A549 (cell line): ENCODE data around the gene DHX57. TPM values are rescaled to one million over a fixed set of nuclear protein-coding genes. Genes with fewer than 3 reads are reported as not detected.

Experiments
- ATAC-seq, 2 experiments: fragments of 200-7000 bp in 1 of 2; fragments of >200 bp in 1 of 2; cut with Nextera tagmentation in 1 of 2; cut with Tn5 transposase in 1 of 2; 3 replicates each; pipeline versions ENCODE4 v1.8.0 to v1.9.1; 2018 to 2020; ENCODE audit warnings: mild to moderate bottlenecking in 1 of 2, moderate library complexity in 1 of 2
- CTCF ChIA-PET: fragments of 300-600 bp; sonication (Branson Sonifier 250); formaldehyde crosslinking; extraction: SDS; loops from one replicate; lab custom pipeline; 2021; ENCODE audit warnings: antibody characterized with exemption, inconsistent platforms; lab: Yijun Ruan, JAX
- POLR2A ChIA-PET: fragments of 350-600 bp; formaldehyde crosslinking; extraction: SDS; loops from one replicate; lab custom pipeline; 2021; ENCODE audit warnings: antibody characterized with exemption, inconsistent platforms; lab: Yijun Ruan, JAX
- DNase-seq, 2 experiments: peaks; one replicate each; pipeline versions ENCODE4 v3.0.0 to v3.0.0-alpha.2; 2011 to 2016; ENCODE audit warnings: low read depth in 1 of 2, low spot score in 1 of 2
- FAIRE-seq: peaks from 2 replicates; lab custom pipeline; 2011; peaks lifted over from hg19 to GRCh38; lab: Jason Lieb, UNC
- H3K27ac ChIP-seq, 2 experiments: fragments of >200 bp; sonication (Bioruptor Twin); formaldehyde crosslinking; 3 replicates each; pipeline ENCODE4 v1.5.1; 2016 to 2017
- H3K4me1 ChIP-seq: fragments of >200 bp; sonication (Bioruptor Twin); formaldehyde crosslinking; 3 replicates; pipeline ENCODE4 v1.6.1; 2016
- H3K4me2 ChIP-seq: fragments of >200 bp; sonication (Bioruptor Twin); formaldehyde crosslinking; 3 replicates; pipeline ENCODE4 v1.6.1; 2016
- H3K4me3 ChIP-seq: fragments of >200 bp; sonication (Bioruptor Twin); formaldehyde crosslinking; 3 replicates; pipeline ENCODE4 v1.5.1; 2016
- H3K9me3 ChIP-seq: fragments of >200 bp; sonication (Bioruptor Twin); formaldehyde crosslinking; 3 replicates; pipeline ENCODE4 v1.6.1; 2016
- EHMT2 ChIP-seq: fragments of 200-600 bp; sonication (generic); IDR thresholded peaks from 2 replicates; pipeline ENCODE4 v1.6.1; 2016; ENCODE audit warnings: antibody characterized with exemption, low read depth, mild to moderate bottlenecking, moderate library complexity
- EP300 ChIP-seq, 2 experiments: fragments of >200 bp; sonication (Bioruptor Twin); formaldehyde crosslinking; IDR thresholded peaks; 2 replicates in 1 of 2; 3 replicates in 1 of 2; pipeline ENCODE4 v1.6.1; 2016 to 2017
- GATA3 ChIP-seq: IDR thresholded peaks from 2 replicates; pipeline ENCODE4 v1.6.1; 2012; ENCODE audit warnings: borderline replicate concordance
- HEYL ChIP-seq: fragments of 250-450 bp; sonication (Bioruptor Pico); IDR thresholded peaks from 2 replicates; pipeline ENCODE4 v1.8.0; 2021; ENCODE audit warnings: mild to moderate bottlenecking, moderate library complexity
- KDM1A ChIP-seq: fragments of 200-600 bp; sonication (generic); IDR thresholded peaks from 2 replicates; pipeline ENCODE4 v1.6.1; 2016; ENCODE audit warnings: low read depth, mild to moderate bottlenecking
- KDM5A ChIP-seq: fragments of 200-600 bp; sonication (generic); IDR thresholded peaks from 2 replicates; pipeline ENCODE4 v1.6.1; 2016; ENCODE audit warnings: antibody characterized with exemption, mild to moderate bottlenecking
- MAFK ChIP-seq: fragments of 450-650 bp; IDR thresholded peaks from 2 replicates; pipeline ENCODE4 v1.6.1; 2014; ENCODE audit not compliant: partially characterized antibody
- MAZ ChIP-seq: fragments of 150-350 bp; IDR thresholded peaks from 2 replicates; pipeline ENCODE4 v1.6.1; 2014; ENCODE audit warnings: antibody characterized with exemption, low read depth, low read length, borderline replicate concordance
- NFE2L2 ChIP-seq: fragments of 150-350 bp; conservative IDR thresholded peaks from 2 replicates; pipeline ENCODE4 v1.6.1; 2014; ENCODE audit warnings: low read length
- NPAS2 ChIP-seq: fragments of 250-450 bp; sonication (Bioruptor Pico); IDR thresholded peaks from 2 replicates; pipeline ENCODE4 v1.8.0; 2022; ENCODE audit warnings: mild to moderate bottlenecking, moderate library complexity, borderline replicate concordance
- NR3C1 ChIP-seq: fragments of >200 bp; sonication (Bioruptor Twin); formaldehyde crosslinking; IDR thresholded peaks from 3 replicates; pipeline ENCODE4 v1.6.1; 2017
- POLR2A ChIP-seq: IDR thresholded peaks from 2 replicates; pipeline ENCODE4 v1.6.1; 2012; ENCODE audit warnings: mild to moderate bottlenecking, low read length
- RAD21 ChIP-seq, 2 experiments: fragments of >200 bp in 1 of 2; sonication (Bioruptor Twin) in 1 of 2; formaldehyde crosslinking in 1 of 2; IDR thresholded peaks in 1 of 2; conservative IDR thresholded peaks in 1 of 2; 2 replicates in 1 of 2; 3 replicates in 1 of 2; pipeline ENCODE4 v1.6.1; 2012 to 2018; ENCODE audit warnings: inconsistent platforms in 1 of 2
- RFX5 ChIP-seq: fragments of 450-650 bp; IDR thresholded peaks from 2 replicates; pipeline ENCODE4 v1.7.1; 2014; ENCODE audit warnings: antibody characterized with exemption, mild to moderate bottlenecking, moderate library complexity
- TFCP2L1 ChIP-seq: fragments of 250-450 bp; sonication (Bioruptor Pico); IDR thresholded peaks from 2 replicates; pipeline ENCODE4 v1.5.0; 2021; ENCODE audit warnings: mild to moderate bottlenecking
- TP53 ChIP-seq: fragments of 250-450 bp; sonication (Bioruptor Pico); IDR thresholded peaks from 2 replicates; pipeline ENCODE4 v1.5.0; 2021; ENCODE audit warnings: mild to moderate bottlenecking, moderate library complexity
- ZC3H11A ChIP-seq: fragments of 450-650 bp; IDR thresholded peaks from 2 replicates; pipeline ENCODE4 v1.6.1; 2014; ENCODE audit warnings: antibody characterized with exemption, mild to moderate bottlenecking
- WGBS: methylation state at CpG from one replicate; pipeline ENCODE4 v1.1.6; 2017; ENCODE audit errors: missing lambda C conversion rate; 5-methylcytosine and 5-hydroxymethylcytosine counted together
- polyA plus RNA-seq, 4 experiments: library from polyadenylated mRNA; depleted of rRNA in 3 of 4; stranded (reverse); fragments of >200 nt; fragmentation: RNase III in 1 of 4; extraction: RNeasy Plus Mini Kit Qiagen cat#74134 plus additional on column Dnase treatment in 1 of 4; gene quantifications; 2 replicates in 3 of 4; 3 replicates in 1 of 4; pipeline ENCODE4 v1.2.3, GENCODE V29; 2011 to 2017
- TF ChIP-seq, protein P1 (sequence below): IDR thresholded peaks from 2 replicates; pipeline ENCODE4 v1.6.1; 2012
- TF ChIP-seq, protein P2 (sequence below): fragments of 450-650 bp; IDR thresholded peaks from 2 replicates; pipeline ENCODE4 v1.6.1; 2014; ENCODE audit warnings: antibody characterized with exemption
- TF ChIP-seq, protein P3 (sequence below): fragments of 200-600 bp; sonication (generic); IDR thresholded peaks from 2 replicates; pipeline ENCODE4 v1.6.1; 2016; ENCODE audit warnings: antibody characterized with exemption, mild to moderate bottlenecking, moderate library complexity

The DHX57 gene
- polyA plus RNA-seq, 2 of the 4 experiments (the other 2 are of a cell fraction): 20.6 to 31.8 TPM

GRCh38 chr2:38794235-38794946 is 81.3 kb downstream of the DHX57 start:
- Histone ChIP-seq H3K4me3 (no peak overlapping the region), H3K4me1 (peaks cover 28% of the 10 kb centered on the region), H3K27ac (0 out of 6 replicates have a peak overlapping the region, but pooled peaks of 1 of the 2 experiments have one; percentile 10)
- WGBS: 57% methylated on average over 7 of the region's 7 CpGs
- TF ChIP-seq KDM5A (no peak), KDM1A (no peak), NPAS2 (CRISPR knock-in tag) (no peak), EHMT2 (no peak), POLR2A (no peak), RAD21 (conservative IDR thresholded peaks at IDR 0.05 in 1 of 2, IDR thresholded peaks at IDR 0.05 in 1 of 2) (no peak), ZC3H11A (no peak), HEYL (CRISPR knock-in tag) (no peak), NFE2L2 (no peak), RFX5 (no peak), EP300 (IDR thresholded peaks at IDR 0.05) (no peak), TP53 (CRISPR knock-in tag) (no peak), MAZ (no peak), GATA3 (no peak), NR3C1 (no peak)
- TF ChIP-seq, protein P1, sequence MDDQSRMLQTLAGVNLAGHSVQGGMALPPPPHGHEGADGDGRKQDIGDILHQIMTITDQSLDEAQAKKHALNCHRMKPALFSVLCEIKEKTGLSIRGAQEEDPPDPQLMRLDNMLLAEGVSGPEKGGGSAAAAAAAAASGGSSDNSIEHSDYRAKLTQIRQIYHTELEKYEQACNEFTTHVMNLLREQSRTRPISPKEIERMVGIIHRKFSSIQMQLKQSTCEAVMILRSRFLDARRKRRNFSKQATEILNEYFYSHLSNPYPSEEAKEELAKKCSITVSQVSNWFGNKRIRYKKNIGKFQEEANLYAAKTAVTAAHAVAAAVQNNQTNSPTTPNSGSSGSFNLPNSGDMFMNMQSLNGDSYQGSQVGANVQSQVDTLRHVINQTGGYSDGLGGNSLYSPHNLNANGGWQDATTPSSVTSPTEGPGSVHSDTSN: no peak
- TF ChIP-seq, protein P2, sequence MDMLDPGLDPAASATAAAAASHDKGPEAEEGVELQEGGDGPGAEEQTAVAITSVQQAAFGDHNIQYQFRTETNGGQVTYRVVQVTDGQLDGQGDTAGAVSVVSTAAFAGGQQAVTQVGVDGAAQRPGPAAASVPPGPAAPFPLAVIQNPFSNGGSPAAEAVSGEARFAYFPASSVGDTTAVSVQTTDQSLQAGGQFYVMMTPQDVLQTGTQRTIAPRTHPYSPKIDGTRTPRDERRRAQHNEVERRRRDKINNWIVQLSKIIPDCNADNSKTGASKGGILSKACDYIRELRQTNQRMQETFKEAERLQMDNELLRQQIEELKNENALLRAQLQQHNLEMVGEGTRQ: no peak
- TF ChIP-seq, protein P3, sequence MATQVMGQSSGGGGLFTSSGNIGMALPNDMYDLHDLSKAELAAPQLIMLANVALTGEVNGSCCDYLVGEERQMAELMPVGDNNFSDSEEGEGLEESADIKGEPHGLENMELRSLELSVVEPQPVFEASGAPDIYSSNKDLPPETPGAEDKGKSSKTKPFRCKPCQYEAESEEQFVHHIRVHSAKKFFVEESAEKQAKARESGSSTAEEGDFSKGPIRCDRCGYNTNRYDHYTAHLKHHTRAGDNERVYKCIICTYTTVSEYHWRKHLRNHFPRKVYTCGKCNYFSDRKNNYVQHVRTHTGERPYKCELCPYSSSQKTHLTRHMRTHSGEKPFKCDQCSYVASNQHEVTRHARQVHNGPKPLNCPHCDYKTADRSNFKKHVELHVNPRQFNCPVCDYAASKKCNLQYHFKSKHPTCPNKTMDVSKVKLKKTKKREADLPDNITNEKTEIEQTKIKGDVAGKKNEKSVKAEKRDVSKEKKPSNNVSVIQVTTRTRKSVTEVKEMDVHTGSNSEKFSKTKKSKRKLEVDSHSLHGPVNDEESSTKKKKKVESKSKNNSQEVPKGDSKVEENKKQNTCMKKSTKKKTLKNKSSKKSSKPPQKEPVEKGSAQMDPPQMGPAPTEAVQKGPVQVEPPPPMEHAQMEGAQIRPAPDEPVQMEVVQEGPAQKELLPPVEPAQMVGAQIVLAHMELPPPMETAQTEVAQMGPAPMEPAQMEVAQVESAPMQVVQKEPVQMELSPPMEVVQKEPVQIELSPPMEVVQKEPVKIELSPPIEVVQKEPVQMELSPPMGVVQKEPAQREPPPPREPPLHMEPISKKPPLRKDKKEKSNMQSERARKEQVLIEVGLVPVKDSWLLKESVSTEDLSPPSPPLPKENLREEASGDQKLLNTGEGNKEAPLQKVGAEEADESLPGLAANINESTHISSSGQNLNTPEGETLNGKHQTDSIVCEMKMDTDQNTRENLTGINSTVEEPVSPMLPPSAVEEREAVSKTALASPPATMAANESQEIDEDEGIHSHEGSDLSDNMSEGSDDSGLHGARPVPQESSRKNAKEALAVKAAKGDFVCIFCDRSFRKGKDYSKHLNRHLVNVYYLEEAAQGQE: no peak
- TF ChIP-seq, all 56 proteins: peak for 0
- DNase-seq: no peak
- FAIRE-seq: no peak
- Histone ChIP-seq H3K9me3 (no peaks in the 10 kb centered on the region), H3K4me2 (peak overlapping the region; percentile 28; the same call in 2 of the 3 replicates)
- ChIA-PET CTCF (interaction anchor here (0.6 to 1.8 kb wide), 2 partner anchors 12 to 260 kb away, joined by 3 to 8 read pairs; no protein-coding TSS in a partner anchor), POLR2A (interaction anchor here (7.4 kb wide), 1 partner anchor 44 kb away, joined by 38 read pairs; the partner anchor contains the start of gene SRSF7)
- peak in 1 of 2 experiments; percentile 13; a peak in 3 of 6 replicates for ATAC-seq

GRCh38 chr2:38793511-38793910 is 82.2 kb downstream of the DHX57 start:
- POLR2A ChIA-PET: interaction anchor here (1.4 kb wide), 1 partner anchor 42 kb away, joined by 5 read pairs; the partner anchor contains the start of gene SRSF7
- no peak for FAIRE-seq
- CTCF ChIA-PET: no interaction called here
- H3K4me1 ChIP-seq: peaks cover 28% of the 10 kb centered on the region
- peak; percentile 47 for TF ChIP-seq MAFK
- no peak for TF ChIP-seq TFCP2L1 (CRISPR knock-in tag)
- no peak overlapping the region for H3K4me2 ChIP-seq
- 96% methylated on average over 5 of the region's 5 CpGs for WGBS
- DNase-seq: no peak
- no peaks in the 10 kb centered on the region for H3K9me3 ChIP-seq
- no peak overlapping the region for H3K27ac ChIP-seq
- no peak overlapping the region for H3K4me3 ChIP-seq
- no peak for ATAC-seq
